CD14-positive monocyte (primary cell): ENCODE results near the gene ARHGAP10. TPM values are rescaled to one million over a fixed set of nuclear protein-coding genes. Genes with fewer than 3 reads are reported as not detected.

ENCODE experiments used
- DNase-seq, 3 donors: peaks; one replicate each; pipeline ENCODE4 v3.0.0-alpha.2; 2011 to 2022
- H2AFZ ChIP-seq: 2 replicates; pipeline ENCODE4 v1.6.0; 2012; ENCODE audit warnings: mild to moderate bottlenecking, low read depth, low read length, inconsistent platforms; ENCODE audit not compliant: insufficient read depth, poor library complexity, severe bottlenecking
- H3K27ac ChIP-seq, 2 donors: 1 replicate in 1 of 2; 2 replicates in 1 of 2; pipeline ENCODE4 v1.5.1; 2012 to 2013; ENCODE audit warnings: low read length in 2 of 2, control low read depth in 1 of 2, inconsistent platforms in 1 of 2, low read depth in 1 of 2, mild to moderate bottlenecking in 1 of 2
- H3K27me3 ChIP-seq, 2 donors: one replicate each; pipeline versions ENCODE4 v1.6.0 to v1.6.1; 2011 to 2013; ENCODE audit warnings: low read length in 2 of 2; ENCODE audit not compliant: control insufficient read depth in 2 of 2, insufficient read depth in 2 of 2
- H3K36me3 ChIP-seq, 2 donors: replicated peaks in 1 of 2; 1 replicate in 1 of 2; 2 replicates in 1 of 2; pipeline versions ENCODE4 v1.5.1 to v1.6.1; 2012 to 2013; ENCODE audit warnings: low read length in 2 of 2, control low read depth in 1 of 2, inconsistent platforms in 1 of 2, mild to moderate bottlenecking in 1 of 2; ENCODE audit not compliant: insufficient read depth in 2 of 2, control insufficient read depth in 1 of 2
- H3K4me1 ChIP-seq, 2 donors: 1 replicate in 1 of 2; 2 replicates in 1 of 2; pipeline versions ENCODE4 v1.5.1 to v1.6.1; 2012 to 2013; ENCODE audit warnings: low read length in 2 of 2, control low read depth in 1 of 2, inconsistent platforms in 1 of 2, mild to moderate bottlenecking in 1 of 2, moderate library complexity in 1 of 2; ENCODE audit not compliant: insufficient read depth in 2 of 2, control insufficient read depth in 1 of 2
- H3K4me2 ChIP-seq: replicated peaks from 2 replicates; pipeline ENCODE3; 2012; ENCODE audit warnings: low read length, moderate library complexity, mild to moderate bottlenecking; ENCODE audit not compliant: poor library complexity, severe bottlenecking; ENCODE audit errors: extremely low read depth
- H3K4me3 ChIP-seq, 3 experiments: fragments of 200-600 bp in 1 of 3; sonication (generic) in 1 of 3; replicated peaks in 1 of 3; 1 replicate in 2 of 3; 2 replicates in 1 of 3; pipeline ENCODE4 v1.5.1; 2011 to 2013; ENCODE audit warnings: low read length in 3 of 3, mild to moderate bottlenecking in 3 of 3, control low read depth in 2 of 3, low read depth in 2 of 3, inconsistent platforms in 1 of 3, moderate library complexity in 1 of 3
- H3K79me2 ChIP-seq: 2 replicates; pipeline ENCODE4 v1.6.0; 2012; ENCODE audit warnings: mild to moderate bottlenecking, control low read depth, inconsistent platforms, low read length, moderate library complexity; ENCODE audit not compliant: insufficient read depth
- H3K9ac ChIP-seq: 2 replicates; pipeline ENCODE4 v1.6.0; 2017; ENCODE audit warnings: low read length, mild to moderate bottlenecking; ENCODE audit not compliant: insufficient read depth, poor library complexity, severe bottlenecking
- H3K9me3 ChIP-seq, 2 donors: replicated peaks in 1 of 2; 1 replicate in 1 of 2; 2 replicates in 1 of 2; pipeline versions ENCODE4 v1.5.1 to v1.6.1; 2012 to 2013; ENCODE audit warnings: low read length in 2 of 2, control low read depth in 1 of 2; ENCODE audit not compliant: control insufficient read depth in 1 of 2, insufficient read depth in 1 of 2
- H4K20me1 ChIP-seq: 2 replicates; pipeline ENCODE4 v1.6.0; 2012; ENCODE audit warnings: mild to moderate bottlenecking, low read length, control low read depth, moderate library complexity; ENCODE audit not compliant: insufficient read depth
- H3K27ac Mint-ChIP-seq, 7 donors: one replicate each; pipeline ENCODE4 v1.8.0; 2020; ENCODE audit warnings: mild to moderate bottlenecking in 7 of 7, mixed read lengths in 7 of 7, moderate library complexity in 6 of 7, inconsistent platforms in 2 of 7
- H3K27me3 Mint-ChIP-seq, 3 donors: one replicate each; pipeline ENCODE4 v1.8.0; 2021 to 2022; ENCODE audit warnings: low read depth in 3 of 3, mild to moderate bottlenecking in 3 of 3, mixed read lengths in 3 of 3, moderate library complexity in 3 of 3, inconsistent platforms in 1 of 3
- H3K36me3 Mint-ChIP-seq, 2 donors: one replicate each; pipeline ENCODE4 v1.8.0; 2020; ENCODE audit warnings: mixed read lengths in 2 of 2, inconsistent platforms in 1 of 2, mild to moderate bottlenecking in 1 of 2
- H3K4me1 Mint-ChIP-seq: one replicate; pipeline ENCODE4 v1.8.0; 2020; ENCODE audit warnings: mild to moderate bottlenecking, mixed read lengths
- H3K4me3 Mint-ChIP-seq, 2 donors: one replicate each; pipeline ENCODE4 v1.8.0; 2020; ENCODE audit warnings: mild to moderate bottlenecking in 2 of 2, mixed read lengths in 2 of 2, moderate library complexity in 1 of 2
- H3K9me3 Mint-ChIP-seq, 7 donors: one replicate each; pipeline ENCODE4 v1.8.0; 2020 to 2022; ENCODE audit warnings: mixed read lengths in 7 of 7, mild to moderate bottlenecking in 6 of 7, moderate library complexity in 6 of 7, inconsistent platforms in 2 of 7
- CTCF ChIP-seq: fragments of 200-600 bp; IDR thresholded peaks from one replicate; pipeline ENCODE4 v1.8.0; 2022; ENCODE audit warnings: antibody characterized with exemption, mild to moderate bottlenecking
- WGBS: methylation state at CpG from one replicate; pipeline ENCODE4 v1.1.5; 2013; ENCODE audit warnings: missing lambda C conversion rate; ENCODE audit not compliant: insufficient coverage; 5-methylcytosine and 5-hydroxymethylcytosine counted together
- intact Hi-C, 2 donors: fragments of 100-400 bp; cut with micrococcal nuclease; formaldehyde crosslinking; loops; one replicate each; pipeline versions ENCODE4 v1.15.0 to v1.15.1; 2023
- polyA plus RNA-seq, 3 donors: library from polyadenylated mRNA; depleted of rRNA in 1 of 3; unstranded in 2 of 3; stranded (reverse) in 1 of 3; fragments of 300-500 nt in 2 of 3; fragments of >200 nt in 1 of 3; fragmentation: Illumina TruSeq in 2 of 3; gene quantifications; 1 replicate in 2 of 3; 2 replicates in 1 of 3; pipeline ENCODE4 v1.2.3, GENCODE V29; 2012 to 2021

ARHGAP10 gene
- polyA plus RNA-seq, 3 donors, result 1.7 to 4.3 (median 3.0) TPM

- peaks cover 0 to 5% (median under 1%) of the 10 kb centered on the region in 7 donors for H3K9me3 Mint-ChIP-seq
- Histone ChIP-seq H3K9me3 (no peaks in the 10 kb centered on the region), H2AFZ (no peak overlapping the region), H3K27me3 (no peaks in the 10 kb centered on the region), H3K4me3 (no peak overlapping the region), H3K4me2 (no peak overlapping the region), H3K4me1 (no peaks in the 10 kb centered on the region), H3K36me3 (no peaks in the 10 kb centered on the region), H3K27ac (no peak overlapping the region), H3K79me2 (no peaks in the 10 kb centered on the region), H3K9ac (no peak overlapping the region), H4K20me1 (no peaks in the 10 kb centered on the region)
- H3K4me1 Mint-ChIP-seq, result no peaks in the 10 kb centered on the region
- H3K27me3 Mint-ChIP-seq, result peaks cover 0 to 3% (median 0%) of the 10 kb centered on the region in 3 donors
- intact Hi-C loops, result no loop called here
- TF ChIP-seq CTCF, result no peak
- DNase-seq, result no peak
- WGBS, result 95% methylated on average over 15 of the region's 17 CpGs
- no peak overlapping the region for H3K27ac Mint-ChIP-seq
- no peaks in the 10 kb centered on the region for H3K36me3 Mint-ChIP-seq
- H3K4me3 Mint-ChIP-seq, result no peak overlapping the region
These were observed 358.9 kb downstream of the ARHGAP10 start for GRCh38 chr4:148090503-148091476.

- H3K9me3 Mint-ChIP-seq, result peaks cover 0 to 5% (median 0%) of the 10 kb centered on the region in 7 donors
- H2AFZ ChIP-seq, result no peak overlapping the region
- H3K9me3 ChIP-seq, result no peaks in the 10 kb centered on the region
- no peak overlapping the region for H3K4me2 ChIP-seq
- no peak for TF ChIP-seq CTCF
- no peak overlapping the region for H3K27ac Mint-ChIP-seq
- no peak overlapping the region for H3K27ac ChIP-seq
- no peaks in the 10 kb centered on the region for H3K36me3 ChIP-seq
- no peak overlapping the region for H3K4me3 ChIP-seq
- no peak for DNase-seq
- H3K79me2 ChIP-seq, result no peaks in the 10 kb centered on the region
- no peaks in the 10 kb centered on the region for H3K4me1 ChIP-seq
- H3K27me3 ChIP-seq, result no peaks in the 10 kb centered on the region
- WGBS, result 68% methylated on average over 4 of the region's 4 CpGs
- no peaks in the 10 kb centered on the region for H4K20me1 ChIP-seq
- peaks cover 0 to 3% (median 0%) of the 10 kb centered on the region in 3 donors for H3K27me3 Mint-ChIP-seq
- no peak overlapping the region for H3K9ac ChIP-seq
- intact Hi-C loops, result no loop called here
- H3K36me3 Mint-ChIP-seq, result no peaks in the 10 kb centered on the region
- H3K4me1 Mint-ChIP-seq, result no peaks in the 10 kb centered on the region
- H3K4me3 Mint-ChIP-seq, result no peak overlapping the region
These were observed 360.0 kb downstream of the ARHGAP10 start for GRCh38 chr4:148091896-148092295.
